ENCODE results near the gene SUPT3H. TPM values are rescaled to one million over a fixed set of nuclear protein-coding genes. Genes with fewer than 3 reads are reported as not detected.

The SUPT3H gene
- polyA plus RNA-seq, 1 donor = 12.0 TPM

GRCh38 chr6:45012687-45013086 lies 365.0 kb downstream of the SUPT3H start:
- H3K4me1 ChIP-seq (ENCODE audit: control insufficient read depth, insufficient read depth, low read length) = no peaks in the 10 kb centered on the region
- H3K27ac ChIP-seq (ENCODE audit: low read length) = no peak overlapping the region
- H3K4me3 ChIP-seq (ENCODE audit: low read length) = no peak overlapping the region
- H3K9me3 ChIP-seq (ENCODE audit: control insufficient read depth, low read depth, low read length) = peaks cover 8% of the 10 kb centered on the region
- DNase-seq = no peak
- no peaks in the 10 kb centered on the region for H3K36me3 ChIP-seq (ENCODE audit: control insufficient read depth, insufficient read depth, low read length)
- no peaks in the 10 kb centered on the region for H3K27me3 ChIP-seq (ENCODE audit: control insufficient read depth, insufficient read depth, low read length)

GRCh38 chr6:45009576-45009975 lies 368.2 kb downstream of the SUPT3H start:
- Histone ChIP-seq H3K4me1 (ENCODE audit: control insufficient read depth, insufficient read depth, low read length) (no peaks in the 10 kb centered on the region), H3K36me3 (ENCODE audit: control insufficient read depth, insufficient read depth, low read length) (no peaks in the 10 kb centered on the region), H3K27me3 (ENCODE audit: control insufficient read depth, insufficient read depth, low read length) (no peaks in the 10 kb centered on the region), H3K4me3 (ENCODE audit: low read length) (no peak overlapping the region), H3K9me3 (ENCODE audit: control insufficient read depth, low read depth, low read length) (peaks cover 12% of the 10 kb centered on the region), H3K27ac (ENCODE audit: low read length) (no peak overlapping the region)
- DNase-seq = no peak
- no CpG with 5 or more reads among the region's 3 CpGs for WGBS (ENCODE audit: insufficient coverage, low lambda C conversion rate)

GRCh38 chr6:45006893-45007292 lies 370.8 kb downstream of the SUPT3H start:
- Histone ChIP-seq H3K27me3 (ENCODE audit: control insufficient read depth, insufficient read depth, low read length) (no peaks in the 10 kb centered on the region), H3K27ac (ENCODE audit: low read length) (no peak overlapping the region), H3K36me3 (ENCODE audit: control insufficient read depth, insufficient read depth, low read length) (no peaks in the 10 kb centered on the region), H3K4me3 (ENCODE audit: low read length) (no peak overlapping the region), H3K4me1 (ENCODE audit: control insufficient read depth, insufficient read depth, low read length) (no peaks in the 10 kb centered on the region), H3K9me3 (ENCODE audit: control insufficient read depth, low read depth, low read length) (peaks cover 9% of the 10 kb centered on the region)
- DNase-seq = no peak
- WGBS (ENCODE audit: insufficient coverage, low lambda C conversion rate) = 70% methylated on average over 2 of the region's 3 CpGs

- H3K4me1 ChIP-seq (ENCODE audit: control insufficient read depth, insufficient read depth, low read length) = no peaks in the 10 kb centered on the region
- no peaks in the 10 kb centered on the region for H3K36me3 ChIP-seq (ENCODE audit: control insufficient read depth, insufficient read depth, low read length)
- 42% methylated on average over 2 of the region's 2 CpGs for WGBS (ENCODE audit: insufficient coverage, low lambda C conversion rate)
These were observed 373.8 kb downstream of the SUPT3H start for GRCh38 chr6:45003961-45004360.

GRCh38 chr6:45003387-45003786 lies 374.3 kb downstream of the SUPT3H start:
- no peak for DNase-seq
- Histone ChIP-seq H3K4me1 (ENCODE audit: control insufficient read depth, insufficient read depth, low read length) (no peaks in the 10 kb centered on the region), H3K36me3 (ENCODE audit: control insufficient read depth, insufficient read depth, low read length) (no peaks in the 10 kb centered on the region), H3K4me3 (ENCODE audit: low read length) (no peak overlapping the region), H3K27ac (ENCODE audit: low read length) (no peak overlapping the region), H3K27me3 (ENCODE audit: control insufficient read depth, insufficient read depth, low read length) (no peaks in the 10 kb centered on the region), H3K9me3 (ENCODE audit: control insufficient read depth, low read depth, low read length) (peaks cover 4% of the 10 kb centered on the region)
- WGBS (ENCODE audit: insufficient coverage, low lambda C conversion rate) = 86% methylated on average over 1 of the region's 4 CpGs

More at GRCh38 chr6:45003961-45004360, 373.8 kb downstream of the SUPT3H start:
- no peaks in the 10 kb centered on the region for H3K27me3 ChIP-seq (ENCODE audit: control insufficient read depth, insufficient read depth, low read length)
- no peak overlapping the region for H3K27ac ChIP-seq (ENCODE audit: low read length)
- peaks cover 4% of the 10 kb centered on the region for H3K9me3 ChIP-seq (ENCODE audit: control insufficient read depth, low read depth, low read length)
- H3K4me3 ChIP-seq (ENCODE audit: low read length) = no peak overlapping the region
- DNase-seq = no peak

GRCh38 chr6:45002390-45003105 lies 375.2 kb downstream of the SUPT3H start:
- no peaks in the 10 kb centered on the region for H3K36me3 ChIP-seq (ENCODE audit: control insufficient read depth, insufficient read depth, low read length)
- H3K9me3 ChIP-seq (ENCODE audit: control insufficient read depth, low read depth, low read length) = peaks cover 4% of the 10 kb centered on the region
- H3K4me3 ChIP-seq (ENCODE audit: low read length) = no peak overlapping the region
- H3K4me1 ChIP-seq (ENCODE audit: control insufficient read depth, insufficient read depth, low read length) = no peaks in the 10 kb centered on the region
- DNase-seq = no peak
- H3K27me3 ChIP-seq (ENCODE audit: control insufficient read depth, insufficient read depth, low read length) = no peaks in the 10 kb centered on the region
- no peak overlapping the region for H3K27ac ChIP-seq (ENCODE audit: low read length)

- Histone ChIP-seq H3K4me1 (ENCODE audit: control insufficient read depth, insufficient read depth, low read length) (no peaks in the 10 kb centered on the region), H3K9me3 (ENCODE audit: control insufficient read depth, low read depth, low read length) (peaks cover 4% of the 10 kb centered on the region), H3K27me3 (ENCODE audit: control insufficient read depth, insufficient read depth, low read length) (no peaks in the 10 kb centered on the region), H3K27ac (ENCODE audit: low read length) (no peak overlapping the region), H3K4me3 (ENCODE audit: low read length) (no peak overlapping the region), H3K36me3 (ENCODE audit: control insufficient read depth, insufficient read depth, low read length) (no peaks in the 10 kb centered on the region)
- DNase-seq = no peak
- 86% methylated on average over 1 of the region's 1 CpG for WGBS (ENCODE audit: insufficient coverage, low lambda C conversion rate)
These were observed 376.1 kb downstream of the SUPT3H start for GRCh38 chr6:45001663-45002062.

- H3K27me3 ChIP-seq (ENCODE audit: control insufficient read depth, insufficient read depth, low read length) = no peaks in the 10 kb centered on the region
- DNase-seq = no peak
- H3K4me1 ChIP-seq (ENCODE audit: control insufficient read depth, insufficient read depth, low read length) = no peaks in the 10 kb centered on the region
- H3K4me3 ChIP-seq (ENCODE audit: low read length) = no peak overlapping the region
- no peak overlapping the region for H3K27ac ChIP-seq (ENCODE audit: low read length)
- H3K36me3 ChIP-seq (ENCODE audit: control insufficient read depth, insufficient read depth, low read length) = no peaks in the 10 kb centered on the region
- no peaks in the 10 kb centered on the region for H3K9me3 ChIP-seq (ENCODE audit: control insufficient read depth, low read depth, low read length)
These were observed 376.9 kb downstream of the SUPT3H start for GRCh38 chr6:45000833-45001232.

GRCh38 chr6:44999066-44999465 lies 378.7 kb downstream of the SUPT3H start:
- H3K9me3 ChIP-seq (ENCODE audit: control insufficient read depth, low read depth, low read length) = no peaks in the 10 kb centered on the region
- no peaks in the 10 kb centered on the region for H3K36me3 ChIP-seq (ENCODE audit: control insufficient read depth, insufficient read depth, low read length)
- WGBS (ENCODE audit: insufficient coverage, low lambda C conversion rate) = 100% methylated on average over 2 of the region's 8 CpGs
- no peak overlapping the region for H3K4me3 ChIP-seq (ENCODE audit: low read length)
- no peak overlapping the region for H3K27ac ChIP-seq (ENCODE audit: low read length)
- no peaks in the 10 kb centered on the region for H3K4me1 ChIP-seq (ENCODE audit: control insufficient read depth, insufficient read depth, low read length)
- no peaks in the 10 kb centered on the region for H3K27me3 ChIP-seq (ENCODE audit: control insufficient read depth, insufficient read depth, low read length)
- DNase-seq = no peak

GRCh38 chr6:44995486-44996132 lies 382.1 kb downstream of the SUPT3H start:
- Histone ChIP-seq H3K9me3 (ENCODE audit: control insufficient read depth, low read depth, low read length) (no peaks in the 10 kb centered on the region), H3K36me3 (ENCODE audit: control insufficient read depth, insufficient read depth, low read length) (no peaks in the 10 kb centered on the region), H3K27me3 (ENCODE audit: control insufficient read depth, insufficient read depth, low read length) (no peaks in the 10 kb centered on the region), H3K4me1 (ENCODE audit: control insufficient read depth, insufficient read depth, low read length) (no peaks in the 10 kb centered on the region), H3K4me3 (ENCODE audit: low read length) (no peak overlapping the region), H3K27ac (ENCODE audit: low read length) (no peak overlapping the region)
- DNase-seq = no peak
- WGBS (ENCODE audit: insufficient coverage, low lambda C conversion rate) = 100% methylated on average over 1 of the region's 3 CpGs

- Histone ChIP-seq H3K9me3 (ENCODE audit: control insufficient read depth, low read depth, low read length) (no peaks in the 10 kb centered on the region), H3K27me3 (ENCODE audit: control insufficient read depth, insufficient read depth, low read length) (no peaks in the 10 kb centered on the region), H3K4me3 (ENCODE audit: low read length) (no peak overlapping the region), H3K36me3 (ENCODE audit: control insufficient read depth, insufficient read depth, low read length) (no peaks in the 10 kb centered on the region), H3K27ac (ENCODE audit: low read length) (no peak overlapping the region), H3K4me1 (ENCODE audit: control insufficient read depth, insufficient read depth, low read length) (no peaks in the 10 kb centered on the region)
- DNase-seq = no peak
- 96% methylated on average over 3 of the region's 3 CpGs for whole genome bisulfite sequencing (ENCODE audit: insufficient coverage, low lambda C conversion rate)
These were observed 388.3 kb downstream of the SUPT3H start for GRCh38 chr6:44989391-44989790.

Data from large intestine (tissue), 3 donors.